Measurements from ENCODE around the gene MCM7. TPM values are rescaled to one million over a fixed set of nuclear protein-coding genes. Genes with fewer than 3 reads are reported as not detected.

MCM7 gene
- polyA plus RNA-seq, 4 donors = 35.8 to 87.8 (median 63.3) TPM

DNA sequence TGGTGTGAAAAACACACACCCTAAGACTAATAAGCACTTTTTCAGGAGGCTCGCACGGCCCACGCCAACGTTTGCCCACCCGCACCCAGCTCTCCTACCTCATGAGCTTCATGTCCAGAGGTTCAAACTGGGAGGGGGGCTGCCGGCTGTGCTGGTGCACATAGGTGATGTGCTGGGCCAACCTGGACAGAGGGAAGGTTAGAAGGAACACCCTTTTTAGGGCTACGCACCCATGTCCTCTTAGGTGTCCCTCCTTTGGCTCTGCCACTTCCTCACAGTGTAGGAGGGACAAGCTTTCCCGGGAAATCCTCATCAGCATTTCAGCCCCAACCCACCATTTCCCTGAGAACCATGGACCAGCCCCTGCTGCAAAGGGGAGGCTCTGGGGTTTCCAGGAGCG lies 5.9 kb downstream of the MCM7 start:
- Histone ChIP-seq H3K27me3 (ENCODE audit: control insufficient read depth in 3 of 3, insufficient read depth in 3 of 3, low read length in 3 of 3) (no peaks in the 10 kb centered on the region), H3K4me3 (ENCODE audit: low read depth in 1 of 3, low read length in 3 of 3) (no peak overlapping the region), H3K36me3 (ENCODE audit: control insufficient read depth in 3 of 3, insufficient read depth in 2 of 3, low read depth in 1 of 3, low read length in 3 of 3) (peaks cover 41 to 85% (median 46%) of the 10 kb centered on the region in 3 donors), H3K27ac (ENCODE audit: low read depth in 1 of 3, low read length in 2 of 3) (no peak overlapping the region), H3K4me1 (ENCODE audit: control insufficient read depth in 3 of 3, insufficient read depth in 2 of 3, low read depth in 1 of 3, low read length in 2 of 3) (peaks cover 3 to 11% (median 6%) of the 10 kb centered on the region in 3 donors), H3K9me3 (ENCODE audit: control insufficient read depth in 2 of 2, insufficient read depth in 1 of 2, low read depth in 1 of 2, low read length in 1 of 2) (no peaks in the 10 kb centered on the region)
- no peak for DNase-seq
- WGBS, 3 donors = 79 to 85% (median 82%) methylated on average over 9 of the region's 9 CpGs
- no peak for FAIRE-seq

DNA sequence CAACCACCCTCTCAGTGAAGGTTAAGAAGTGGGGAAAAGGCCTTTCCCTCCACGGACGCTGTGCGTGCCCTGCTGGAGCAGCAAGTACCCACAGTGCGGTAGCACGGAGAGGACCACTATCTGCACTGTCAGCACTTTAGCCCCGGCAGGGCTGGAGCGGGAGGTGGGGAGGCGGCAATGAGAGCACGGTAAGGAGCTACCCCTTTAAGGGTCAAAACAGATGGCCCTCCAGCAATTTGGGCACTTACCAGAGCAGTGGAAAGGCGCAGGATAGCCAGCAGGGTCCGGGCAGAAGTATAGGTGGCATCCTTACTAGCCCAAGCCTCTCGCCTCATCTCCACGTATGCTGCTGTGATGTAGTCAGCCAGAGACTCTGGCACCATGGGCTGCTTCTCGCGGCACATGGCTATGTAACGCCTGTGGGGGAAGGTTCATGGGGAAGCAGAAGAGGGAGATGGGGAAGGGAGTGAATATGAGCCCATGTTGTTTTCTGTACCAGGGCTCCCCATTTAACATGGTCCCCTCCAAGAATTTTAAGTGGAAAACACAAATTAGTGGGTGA lies 7.2 kb downstream of the MCM7 start:
- Histone ChIP-seq H3K27me3 (ENCODE audit: control insufficient read depth in 3 of 3, insufficient read depth in 3 of 3, low read length in 3 of 3) (no peaks in the 10 kb centered on the region), H3K27ac (ENCODE audit: low read depth in 1 of 3, low read length in 2 of 3) (no peak overlapping the region), H3K4me1 (ENCODE audit: control insufficient read depth in 3 of 3, insufficient read depth in 2 of 3, low read depth in 1 of 3, low read length in 2 of 3) (peaks cover 0 to 10% (median 0%) of the 10 kb centered on the region in 3 donors), H3K9me3 (ENCODE audit: control insufficient read depth in 2 of 2, insufficient read depth in 1 of 2, low read depth in 1 of 2, low read length in 1 of 2) (no peaks in the 10 kb centered on the region), H3K4me3 (ENCODE audit: low read depth in 1 of 3, low read length in 3 of 3) (no peak overlapping the region), H3K36me3 (ENCODE audit: control insufficient read depth in 3 of 3, insufficient read depth in 2 of 3, low read depth in 1 of 3, low read length in 3 of 3) (peaks cover 41 to 80% (median 46%) of the 10 kb centered on the region in 3 donors)
- WGBS, 3 donors = 84 to 88% (median 85%) methylated on average over 16 of the region's 16 CpGs
- no peak for FAIRE-seq
- no peak for DNase-seq

- Histone ChIP-seq H3K27ac (ENCODE audit: low read depth in 1 of 3, low read length in 2 of 3) (no peak overlapping the region), H3K27me3 (ENCODE audit: control insufficient read depth in 3 of 3, insufficient read depth in 3 of 3, low read length in 3 of 3) (no peaks in the 10 kb centered on the region)
- DNase-seq = no peak
These were observed 7.7 kb downstream of the MCM7 start for GRCh38 chr7:100093498-100093897.

DNA sequence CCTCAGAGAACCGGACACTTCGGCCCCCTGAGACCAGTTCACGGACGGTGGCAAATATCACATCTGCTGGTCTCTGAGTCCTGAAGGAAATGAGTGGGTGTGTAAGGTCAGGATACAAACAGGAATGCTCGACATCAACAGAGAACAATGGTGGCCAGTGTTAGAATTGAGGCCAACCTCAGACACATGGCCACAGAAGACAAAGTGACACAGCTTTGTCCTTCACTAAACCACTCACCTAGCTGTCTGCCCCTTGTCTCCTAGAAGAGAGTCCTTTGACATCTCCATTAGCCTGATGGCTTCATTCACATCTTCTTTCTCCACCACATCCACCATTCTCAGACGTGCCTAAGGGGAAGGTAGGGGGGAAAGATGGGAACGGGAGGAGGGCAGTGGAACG lies 8.1 kb downstream of the MCM7 start:
- no peak for FAIRE-seq
- Histone ChIP-seq H3K9me3 (ENCODE audit: control insufficient read depth in 2 of 2, insufficient read depth in 1 of 2, low read depth in 1 of 2, low read length in 1 of 2) (no peaks in the 10 kb centered on the region), H3K27ac (ENCODE audit: low read depth in 1 of 3, low read length in 2 of 3) (no peak overlapping the region), H3K36me3 (ENCODE audit: control insufficient read depth in 3 of 3, insufficient read depth in 2 of 3, low read depth in 1 of 3, low read length in 3 of 3) (peaks cover 35 to 72% (median 40%) of the 10 kb centered on the region in 3 donors), H3K4me3 (ENCODE audit: low read depth in 1 of 3, low read length in 3 of 3) (no peak overlapping the region), H3K27me3 (ENCODE audit: control insufficient read depth in 3 of 3, insufficient read depth in 3 of 3, low read length in 3 of 3) (no peaks in the 10 kb centered on the region), H3K4me1 (ENCODE audit: control insufficient read depth in 3 of 3, insufficient read depth in 2 of 3, low read depth in 1 of 3, low read length in 2 of 3) (peaks cover 0 to 13% (median 0%) of the 10 kb centered on the region in 3 donors)
- no peak for DNase-seq
- whole genome bisulfite sequencing, 3 donors = 57 to 69% (median 64%) methylated on average over 7 to 8 of the region's 8 CpGs

More at GRCh38 chr7:100093498-100093897, 7.7 kb downstream of the MCM7 start:
- Histone ChIP-seq H3K4me3 (ENCODE audit: low read depth in 1 of 3, low read length in 3 of 3) (no peak overlapping the region), H3K36me3 (ENCODE audit: control insufficient read depth in 3 of 3, insufficient read depth in 2 of 3, low read depth in 1 of 3, low read length in 3 of 3) (peaks cover 40 to 76% (median 44%) of the 10 kb centered on the region in 3 donors), H3K9me3 (ENCODE audit: control insufficient read depth in 2 of 2, insufficient read depth in 1 of 2, low read depth in 1 of 2, low read length in 1 of 2) (no peaks in the 10 kb centered on the region), H3K4me1 (ENCODE audit: control insufficient read depth in 3 of 3, insufficient read depth in 2 of 3, low read depth in 1 of 3, low read length in 2 of 3) (peaks cover 0 to 8% (median 0%) of the 10 kb centered on the region in 3 donors)
- 63 to 76% (median 73%) methylated on average over 12 to 13 of the region's 13 CpGs for WGBS, 3 donors
- FAIRE-seq = no peak

DNA sequence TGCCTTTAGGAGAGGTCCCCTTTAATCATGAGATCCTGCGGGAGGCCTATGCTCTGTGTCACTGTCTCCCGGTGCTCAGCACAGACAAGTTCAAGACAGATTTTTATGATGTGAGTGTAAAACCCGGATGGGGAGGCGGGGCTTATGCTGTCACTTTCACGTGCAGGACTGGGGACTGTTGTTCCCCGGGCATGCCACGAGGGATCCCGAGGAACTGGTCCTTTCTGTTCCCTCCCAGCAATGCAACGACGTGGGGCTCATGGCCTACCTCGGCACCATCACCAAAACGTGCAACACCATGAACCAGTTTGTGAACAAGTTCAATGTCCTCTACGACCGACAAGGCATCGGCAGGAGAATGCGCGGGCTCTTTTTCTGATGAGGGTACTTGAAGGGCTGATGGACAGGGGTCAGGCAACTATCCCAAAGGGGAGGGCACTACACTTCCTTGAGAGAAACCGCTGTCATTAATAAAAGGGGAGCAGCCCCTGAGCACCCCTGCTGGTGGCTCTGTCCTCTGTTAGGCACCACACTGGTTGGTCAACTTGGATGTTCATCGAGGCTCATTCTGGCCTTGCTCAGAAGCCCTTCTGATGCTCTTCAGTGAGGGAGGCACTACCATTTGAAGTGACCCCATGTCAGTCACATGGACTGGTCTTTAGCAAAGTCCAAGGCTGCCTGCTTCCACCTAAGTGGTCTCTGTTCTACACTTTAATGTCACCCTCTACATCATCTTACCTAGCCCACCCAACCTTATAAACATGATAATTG lies 9.6 kb downstream of the MCM7 start:
- Histone ChIP-seq H3K27ac (ENCODE audit: low read depth in 1 of 3, low read length in 2 of 3) (no peak overlapping the region), H3K4me1 (ENCODE audit: control insufficient read depth in 3 of 3, insufficient read depth in 2 of 3, low read depth in 1 of 3, low read length in 2 of 3) (peaks cover 0 to 15% (median 0%) of the 10 kb centered on the region in 3 donors), H3K36me3 (ENCODE audit: control insufficient read depth in 3 of 3, insufficient read depth in 2 of 3, low read depth in 1 of 3, low read length in 3 of 3) (peaks cover 25 to 57% (median 35%) of the 10 kb centered on the region in 3 donors), H3K9me3 (ENCODE audit: control insufficient read depth in 2 of 2, insufficient read depth in 1 of 2, low read depth in 1 of 2, low read length in 1 of 2) (no peaks in the 10 kb centered on the region), H3K4me3 (ENCODE audit: low read depth in 1 of 3, low read length in 3 of 3) (no peak overlapping the region), H3K27me3 (ENCODE audit: control insufficient read depth in 3 of 3, insufficient read depth in 3 of 3, low read length in 3 of 3) (no peaks in the 10 kb centered on the region)
- WGBS, 3 donors = 52 to 61% (median 61%) methylated on average over 19 of the region's 19 CpGs
- DNase-seq = no peak
- no peak for FAIRE-seq

DNA sequence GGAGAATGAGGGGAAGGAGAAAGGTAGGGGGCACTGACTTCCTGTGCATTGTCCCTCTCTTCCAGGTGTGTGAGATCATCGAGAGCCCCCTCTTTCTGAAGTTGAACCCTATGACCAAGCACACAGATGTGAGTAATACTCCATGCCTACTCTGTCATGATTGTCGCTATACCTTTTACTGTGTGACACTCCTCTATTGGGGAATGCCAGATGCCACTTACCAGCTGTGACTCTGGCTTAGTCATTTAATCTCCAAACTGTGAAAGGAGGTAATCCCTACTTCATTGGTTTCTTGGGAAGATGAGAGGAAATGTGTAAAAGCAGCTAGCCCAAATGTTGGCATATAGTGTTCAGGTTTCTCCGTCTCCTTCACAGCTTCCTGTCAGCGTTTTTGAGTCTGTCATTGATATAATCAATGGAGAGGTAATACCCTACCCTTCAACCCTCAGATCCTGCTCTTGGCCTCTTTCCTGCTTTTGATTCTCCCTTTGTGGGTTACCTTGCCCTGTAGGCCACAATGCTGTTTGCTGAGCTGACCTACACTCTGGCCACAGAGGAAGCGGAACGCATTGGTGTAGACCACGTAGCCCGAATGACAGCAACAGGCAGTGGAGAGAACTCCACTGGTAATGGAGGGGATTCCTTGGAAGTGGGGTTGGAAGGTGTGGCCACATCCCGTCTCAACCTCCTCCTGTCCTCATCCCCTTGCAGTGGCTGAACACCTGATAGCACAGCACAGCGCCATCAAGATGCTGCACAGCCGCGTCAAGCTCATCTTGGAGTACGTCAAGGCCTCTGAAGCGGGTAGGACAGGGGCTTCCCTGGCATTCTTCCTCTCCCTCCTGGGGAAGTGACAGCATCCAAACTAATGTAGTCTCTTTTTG lies 10.4 kb downstream of the MCM7 start:
- peaks cover 0 to 15% (median 0%) of the 10 kb centered on the region in 3 donors for H3K4me1 ChIP-seq (ENCODE audit: control insufficient read depth in 3 of 3, insufficient read depth in 2 of 3, low read depth in 1 of 3, low read length in 2 of 3)
- H3K27ac ChIP-seq (ENCODE audit: low read depth in 1 of 3, low read length in 2 of 3) = no peak overlapping the region

DNA sequence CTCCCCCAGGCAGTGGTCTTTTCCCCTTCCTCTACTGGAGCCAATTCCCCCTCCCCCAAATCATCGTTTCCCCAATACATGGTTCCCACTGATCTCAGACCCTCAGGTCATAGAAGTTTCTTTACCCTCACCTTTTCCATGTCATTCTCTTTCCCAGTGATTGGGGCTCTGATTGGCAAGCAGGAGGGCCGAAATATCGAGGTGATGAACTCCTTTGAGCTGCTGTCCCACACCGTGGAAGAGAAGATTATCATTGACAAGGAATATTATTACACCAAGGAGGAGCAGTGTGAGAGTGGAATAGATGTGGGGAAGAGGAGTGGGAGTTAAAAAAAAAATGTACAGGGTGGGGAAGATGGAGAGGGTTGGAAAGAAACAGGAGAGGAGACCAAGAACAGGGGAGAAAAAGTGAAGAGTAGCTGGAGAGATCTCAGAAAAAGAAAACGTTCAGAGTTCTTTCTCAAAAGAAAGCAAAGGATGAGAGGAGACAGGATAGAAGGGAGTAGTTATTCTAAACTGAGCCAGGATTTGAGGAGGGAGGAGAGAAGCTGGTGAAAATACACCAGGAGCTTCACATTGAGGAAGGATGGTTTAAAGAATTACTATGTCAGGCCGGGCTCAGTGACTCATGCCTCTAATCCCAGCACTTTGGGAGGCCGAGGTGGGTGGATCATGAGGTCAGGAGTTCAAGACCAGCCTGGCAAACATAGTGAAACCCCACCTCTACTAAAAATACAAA lies 11.6 kb downstream of the MCM7 start:
- Histone ChIP-seq H3K4me1 (ENCODE audit: control insufficient read depth in 3 of 3, insufficient read depth in 2 of 3, low read depth in 1 of 3, low read length in 2 of 3) (peaks cover 0 to 15% (median 0%) of the 10 kb centered on the region in 3 donors), H3K27ac (ENCODE audit: low read depth in 1 of 3, low read length in 2 of 3) (peak overlapping the region; percentile 6 to 74 (median 67)), H3K27me3 (ENCODE audit: control insufficient read depth in 3 of 3, insufficient read depth in 3 of 3, low read length in 3 of 3) (no peaks in the 10 kb centered on the region), H3K4me3 (ENCODE audit: low read depth in 1 of 3, low read length in 3 of 3) (peak overlapping the region; percentile 47 to 99 (median 91)), H3K9me3 (ENCODE audit: control insufficient read depth in 2 of 2, insufficient read depth in 1 of 2, low read depth in 1 of 2, low read length in 1 of 2) (no peaks in the 10 kb centered on the region), H3K36me3 (ENCODE audit: control insufficient read depth in 3 of 3, insufficient read depth in 2 of 3, low read depth in 1 of 3, low read length in 3 of 3) (peaks cover 12 to 38% (median 24%) of the 10 kb centered on the region in 3 donors)
- no peak for FAIRE-seq
- 9 to 30% (median 23%) methylated on average over 7 of the region's 7 CpGs for WGBS, 3 donors
- no peak for DNase-seq

More for the DNA sequence above, 10.4 kb downstream of the MCM7 start:
- no peak for DNase-seq
- Histone ChIP-seq H3K36me3 (ENCODE audit: control insufficient read depth in 3 of 3, insufficient read depth in 2 of 3, low read depth in 1 of 3, low read length in 3 of 3) (peaks cover 17 to 49% (median 28%) of the 10 kb centered on the region in 3 donors), H3K27me3 (ENCODE audit: control insufficient read depth in 3 of 3, insufficient read depth in 3 of 3, low read length in 3 of 3) (no peaks in the 10 kb centered on the region), H3K4me3 (ENCODE audit: low read depth in 1 of 3, low read length in 3 of 3) (no peak overlapping the region), H3K9me3 (ENCODE audit: control insufficient read depth in 2 of 2, insufficient read depth in 1 of 2, low read depth in 1 of 2, low read length in 1 of 2) (no peaks in the 10 kb centered on the region)
- no peak for FAIRE-seq
- 86 to 90% (median 87%) methylated on average over 14 of the region's 14 CpGs for WGBS, 3 donors

Data from small intestine (tissue), 7 donors.